B cell (primary cell): Measurements from ENCODE around the gene SPEG. TPM values are rescaled to one million over a fixed set of nuclear protein-coding genes. Genes with fewer than 3 reads are reported as not detected.

Experiments
- ATAC-seq: fragments of 200-7000 bp; cut with Tn5 transposase; one replicate; pipeline ENCODE4 v1.10.0; 2021; ENCODE audit warnings: low read depth, mild to moderate bottlenecking, moderate number of reproducible peaks, moderate library complexity
- CTCF ChIA-PET: fragments of 350-600 bp; sonication (Branson Sonifier 250); formaldehyde crosslinking; loops from one replicate; lab custom pipeline; 2021; ENCODE audit warnings: antibody characterized with exemption, inconsistent platforms; lab: Charles Lee
- POLR2A ChIA-PET: fragments of 350-600 bp; sonication (Branson Sonifier 250); formaldehyde crosslinking; loops from one replicate; lab custom pipeline; 2021; ENCODE audit warnings: antibody characterized with exemption; lab: Charles Lee
- DNase-seq: peaks from one replicate; pipeline ENCODE4 v3.0.0; 2013
- H2AFZ ChIP-seq: 2 replicates; pipeline ENCODE4 v1.6.1; 2012; ENCODE audit warnings: mild to moderate bottlenecking, low read depth, low read length; ENCODE audit not compliant: insufficient read depth, poor library complexity, severe bottlenecking
- H3K27ac ChIP-seq, 2 donors: 1 replicate in 1 of 2; 2 replicates in 1 of 2; pipeline ENCODE4 v1.5.1; 2012 to 2013; ENCODE audit warnings: low read length in 2 of 2, mild to moderate bottlenecking in 2 of 2, moderate library complexity in 1 of 2
- H3K27me3 ChIP-seq, 4 experiments: fragments of 200-600 bp in 1 of 4; sonication (generic) in 1 of 4; replicated peaks in 1 of 4; 1 replicate in 2 of 4; 2 replicates in 2 of 4; pipeline versions ENCODE4 v1.6.1 to v1.7.0; 2013 to 2016; ENCODE audit warnings: low read length in 3 of 4, mild to moderate bottlenecking in 2 of 4, mixed read lengths in 1 of 4, moderate library complexity in 1 of 4; ENCODE audit not compliant: insufficient read depth in 4 of 4, control insufficient read depth in 3 of 4; ENCODE audit errors: control extremely low read depth in 1 of 4
- H3K36me3 ChIP-seq, 2 experiments: replicated peaks in 1 of 2; 1 replicate in 1 of 2; 2 replicates in 1 of 2; pipeline versions ENCODE4 v1.6.1 to v1.7.1; 2013; ENCODE audit warnings: low read length in 1 of 2; ENCODE audit not compliant: insufficient read depth in 2 of 2, control insufficient read depth in 1 of 2; ENCODE audit errors: control extremely low read depth in 1 of 2, extremely low read depth in 1 of 2
- H3K4me1 ChIP-seq, 2 donors: fragments of 200-600 bp in 1 of 2; sonication (generic) in 1 of 2; 1 replicate in 1 of 2; 2 replicates in 1 of 2; pipeline versions ENCODE4 v1.5.1 to v1.6.1; 2013 to 2017; ENCODE audit warnings: low read length in 2 of 2; ENCODE audit not compliant: control insufficient read depth in 2 of 2, insufficient read depth in 2 of 2
- H3K4me2 ChIP-seq: replicated peaks from 2 replicates; pipeline ENCODE3; 2012; ENCODE audit warnings: mild to moderate bottlenecking, low read depth, low read length; ENCODE audit not compliant: poor library complexity, severe bottlenecking
- H3K4me3 ChIP-seq, 5 experiments: fragments of 200-600 bp in 1 of 5; sonication (generic) in 1 of 5; 1 replicate in 3 of 5; 2 replicates in 2 of 5; pipeline versions ENCODE4 v1.5.1 to v1.7.0; 2011 to 2016; ENCODE audit warnings: low read length in 4 of 5, mild to moderate bottlenecking in 4 of 5, low read depth in 2 of 5, control low read depth in 1 of 5, moderate library complexity in 1 of 5; ENCODE audit not compliant: insufficient read depth in 1 of 5; ENCODE audit errors: control extremely low read depth in 1 of 5, extremely low read depth in 1 of 5
- H3K79me2 ChIP-seq: fragments of 200-600 bp; sonication (generic); one replicate; pipeline ENCODE4 v1.6.0; 2016; ENCODE audit warnings: low read length; ENCODE audit not compliant: control insufficient read depth, insufficient read depth
- H3K9ac ChIP-seq: fragments of 200-600 bp; sonication (generic); 2 replicates; pipeline ENCODE4 v1.6.1; 2017; ENCODE audit warnings: mild to moderate bottlenecking, low read length, moderate library complexity
- H3K9me3 ChIP-seq, 3 donors: one replicate each; pipeline versions ENCODE4 v1.6.1 to v1.7.1; 2013; ENCODE audit warnings: low read length in 2 of 3; ENCODE audit not compliant: control insufficient read depth in 2 of 3, insufficient read depth in 1 of 3; ENCODE audit errors: control extremely low read depth in 1 of 3
- H4K20me1 ChIP-seq: 2 replicates; pipeline ENCODE4 v1.6.0; 2012; ENCODE audit warnings: mild to moderate bottlenecking, low read length; ENCODE audit not compliant: insufficient read depth, control insufficient read depth, poor library complexity, severe bottlenecking
- H3K27ac Mint-ChIP-seq: one replicate; pipeline ENCODE4 v1.8.0; 2021; ENCODE audit warnings: mixed read lengths
- H3K27me3 Mint-ChIP-seq: one replicate; pipeline ENCODE4 v1.8.0; 2021; ENCODE audit warnings: mixed read lengths
- H3K4me1 Mint-ChIP-seq: one replicate; pipeline ENCODE4 v1.8.0; 2021; ENCODE audit warnings: mixed read lengths
- H3K4me3 Mint-ChIP-seq: one replicate; pipeline ENCODE4 v1.8.0; 2021; ENCODE audit warnings: mixed read lengths
- H3K9me3 Mint-ChIP-seq: one replicate; pipeline ENCODE4 v1.8.0; 2022; ENCODE audit warnings: mixed read lengths; ENCODE audit not compliant: insufficient read depth
- CTCF ChIP-seq: fragments of 200-600 bp; IDR thresholded peaks from one replicate; pipeline ENCODE4 v1.8.0; 2022; ENCODE audit warnings: antibody characterized with exemption, mild to moderate bottlenecking
- EZH2 ChIP-seq: IDR thresholded peaks from 2 replicates; pipeline ENCODE4 v1.6.1; 2012; ENCODE audit warnings: borderline replicate concordance, low read depth, mild to moderate bottlenecking, moderate library complexity, low read length; ENCODE audit not compliant: insufficient read depth, poor library complexity, severe bottlenecking
- WGBS: methylation state at CpG from one replicate; pipeline ENCODE4 v1.1.5; 2013; ENCODE audit warnings: missing lambda C conversion rate; ENCODE audit not compliant: insufficient coverage; 5-methylcytosine and 5-hydroxymethylcytosine counted together
- intact Hi-C: fragments of 100-400 bp; cut with micrococcal nuclease; formaldehyde crosslinking; loops from one replicate; pipeline ENCODE4 v1.10.0; 2022
- polyA plus RNA-seq: library from polyadenylated mRNA; depleted of rRNA; stranded (reverse); fragments of >200 nt; gene quantifications from 2 replicates; pipeline ENCODE4 v1.2.3, GENCODE V29; 2012
- total RNA-seq, 2 donors: library from RNA; stranded (reverse); fragments of 120-200 nt in 1 of 2; gene quantifications; 1 replicate in 1 of 2; 2 replicates in 1 of 2; pipeline versions ENCODE4 v1.2.3 to v1.2.4, GENCODE V29; 2013 to 2022

SPEG gene
- total and polyA plus RNA-seq, 2 donors (not counting 1 experiment from before 2014, with no cell fraction given) = 0.03 to 0.74 TPM

DNA sequence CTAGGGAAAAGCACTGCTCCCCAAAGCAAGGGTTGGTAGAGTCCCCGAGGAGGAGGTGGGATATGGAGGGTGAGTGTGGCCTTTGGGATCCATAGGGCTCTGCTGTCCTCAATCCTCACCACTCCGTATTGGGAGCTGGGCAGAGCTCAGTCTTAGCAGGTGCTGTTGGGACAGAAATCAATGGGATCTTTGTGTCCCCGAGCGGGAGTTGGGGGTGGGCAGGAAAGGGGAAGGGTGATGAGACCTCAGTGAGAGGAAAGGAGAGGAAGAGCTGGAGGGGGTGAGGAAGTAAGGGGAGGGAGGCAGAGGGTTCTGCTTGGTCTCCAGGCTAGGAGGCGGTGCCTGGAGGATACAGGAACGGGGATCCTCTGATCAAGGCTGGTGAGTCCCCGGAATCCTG is 82.2 kb downstream of the SPEG start:
- no peak for DNase-seq
- H4K20me1 ChIP-seq = no peaks in the 10 kb centered on the region
- peaks cover 0 to 5% (median 0%) of the 10 kb centered on the region in 3 donors for H3K9me3 ChIP-seq
- H3K4me3 ChIP-seq = no peak overlapping the region
- Mint-ChIP-seq H3K27ac (no peak overlapping the region), H3K4me3 (no peak overlapping the region), H3K4me1 (peaks cover 13% of the 10 kb centered on the region), H3K9me3 (no peaks in the 10 kb centered on the region), H3K27me3 (peaks cover 72% of the 10 kb centered on the region)
- H3K9ac ChIP-seq = no peak overlapping the region
- intact Hi-C loops = no loop called here
- peaks cover 0 to 14% of the 10 kb centered on the region in 2 donors for H3K4me1 ChIP-seq
- WGBS = 38% methylated on average over 5 of the region's 7 CpGs
- H3K79me2 ChIP-seq = no peaks in the 10 kb centered on the region
- TF ChIP-seq CTCF (no peak), EZH2 (no peak)
- H3K36me3 ChIP-seq = no peaks in the 10 kb centered on the region
- no peak overlapping the region for H2AFZ ChIP-seq
- ChIA-PET CTCF (interaction anchor here (1.2 kb wide), 1 partner anchor 13 kb away, joined by 4 read pairs; no protein-coding TSS in a partner anchor), POLR2A (no interaction called here)
- H3K4me2 ChIP-seq = no peak overlapping the region
- peaks cover 0 to 85% (median 22%) of the 10 kb centered on the region in 4 experiments for H3K27me3 ChIP-seq
- ATAC-seq = no peak
- H3K27ac ChIP-seq = no peak overlapping the region

GRCh38 chr2:219517954-219518778 is 83.5 kb downstream of the SPEG start:
- POLR2A ChIA-PET = no interaction called here
- Mint-ChIP-seq H3K4me3 (no peak overlapping the region), H3K9me3 (no peaks in the 10 kb centered on the region)

More at GRCh38 chr2:219517954-219518778, 83.5 kb downstream of the SPEG start:
- Histone ChIP-seq H3K79me2 (no peaks in the 10 kb centered on the region), H3K27ac (no peak overlapping the region), H3K36me3 (no peaks in the 10 kb centered on the region), H2AFZ (no peak overlapping the region), H3K9me3 (peaks cover 0 to 5% (median 0%) of the 10 kb centered on the region in 3 donors), H4K20me1 (no peaks in the 10 kb centered on the region), H3K4me3 (no peak overlapping the region), H3K4me1 (peaks cover 9 to 14% of the 10 kb centered on the region in 2 donors), H3K9ac (no peak overlapping the region), H3K27me3 (peaks cover 0 to 83% (median 20%) of the 10 kb centered on the region in 4 experiments), H3K4me2 (no peak overlapping the region)
- no peak for ATAC-seq
- Mint-ChIP-seq H3K27ac (no peak overlapping the region), H3K27me3 (peaks cover 68% of the 10 kb centered on the region), H3K4me1 (peaks cover 16% of the 10 kb centered on the region)
- 75% methylated on average over 8 of the region's 10 CpGs for WGBS
- no peak for DNase-seq
- no peak for TF ChIP-seq EZH2
- no peak for TF ChIP-seq CTCF
- CTCF ChIA-PET = interaction anchor here (0.8 kb wide), 1 partner anchor 12 kb away, joined by 4 read pairs; no protein-coding TSS in a partner anchor
- intact Hi-C loops = no loop called here
